GM18502 (cell line): Measurements from ENCODE around the gene ALOX5.
"Not testable (repeated sequence)": the region's sequence is repeated elsewhere in the genome, so short reads cannot be mapped to it uniquely, and the experiment has no call there.

Source experiments
- ATAC-seq: cut with Tn5 transposase; IDR thresholded peaks from one replicate; pipeline ENCODE4 v1.9.1; 2021; ENCODE audit warnings: mild to moderate bottlenecking; ENCODE audit not compliant: unreplicated experiment, poor library complexity

Gene ALOX5

GRCh38 chr10:45373003-45373575 lies 927 bp upstream of the ALOX5 start:
- ATAC-seq: peak; percentile 45

DNA sequence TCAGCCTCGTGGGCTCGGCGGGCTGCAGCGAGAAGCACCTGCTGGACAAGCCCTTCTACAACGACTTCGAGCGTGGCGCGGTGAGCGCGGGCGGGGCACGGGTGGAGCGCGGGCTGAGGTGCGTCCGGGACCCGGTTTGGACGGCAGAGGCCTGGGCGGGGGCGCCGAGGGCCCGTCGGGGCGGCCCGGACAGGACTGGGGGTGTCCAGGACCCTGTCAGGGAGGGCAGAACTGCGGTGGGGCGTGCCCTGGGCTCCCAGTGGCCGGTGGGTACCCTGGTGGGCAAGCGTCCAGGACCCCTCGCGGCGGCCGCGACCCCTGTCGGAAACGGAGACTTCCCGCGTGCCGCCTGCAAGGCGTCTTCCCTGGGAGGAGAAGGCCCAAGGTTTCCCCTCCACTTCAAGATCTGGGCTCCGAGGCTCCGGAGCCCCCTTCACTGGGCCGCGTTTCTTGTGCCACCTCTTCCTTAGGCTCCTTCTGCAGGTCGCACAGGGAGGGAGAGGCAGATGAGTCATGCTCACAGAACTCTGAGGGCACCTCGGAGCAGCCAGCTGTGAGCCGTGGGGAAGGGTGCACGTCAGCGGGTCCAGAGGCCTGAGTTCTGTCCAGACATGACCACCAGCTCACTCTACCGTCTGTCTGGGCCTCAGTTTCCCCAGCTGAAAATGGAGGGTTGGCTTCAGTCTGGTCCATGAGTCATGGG lies 485 bp downstream of the ALOX5 start:
- ATAC-seq: peak; percentile 25

DNA sequence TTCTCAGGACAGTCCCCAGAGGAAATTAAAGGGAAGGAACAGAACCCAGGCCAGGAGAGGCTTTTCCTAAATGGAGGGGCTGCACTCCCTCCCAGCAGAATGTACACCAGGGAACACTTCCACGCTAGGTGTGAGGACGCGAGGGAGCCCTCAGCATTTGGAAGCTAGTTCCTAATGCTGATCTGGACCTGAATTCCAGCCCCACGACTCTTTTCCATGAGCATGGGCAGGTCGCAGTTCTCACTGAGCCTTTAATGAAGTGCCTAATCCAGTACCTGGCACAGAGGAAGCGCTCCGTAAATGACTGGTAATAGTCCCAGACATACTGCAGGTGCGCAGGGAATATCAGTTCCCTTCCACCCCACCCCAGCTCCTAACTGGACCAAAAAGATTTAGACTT lies 1.1 kb downstream of the ALOX5 start:
- ATAC-seq: no peak

- ATAC-seq: no peak
These were observed 1.8 kb downstream of the ALOX5 start for GRCh38 chr10:45375716-45376231.

DNA sequence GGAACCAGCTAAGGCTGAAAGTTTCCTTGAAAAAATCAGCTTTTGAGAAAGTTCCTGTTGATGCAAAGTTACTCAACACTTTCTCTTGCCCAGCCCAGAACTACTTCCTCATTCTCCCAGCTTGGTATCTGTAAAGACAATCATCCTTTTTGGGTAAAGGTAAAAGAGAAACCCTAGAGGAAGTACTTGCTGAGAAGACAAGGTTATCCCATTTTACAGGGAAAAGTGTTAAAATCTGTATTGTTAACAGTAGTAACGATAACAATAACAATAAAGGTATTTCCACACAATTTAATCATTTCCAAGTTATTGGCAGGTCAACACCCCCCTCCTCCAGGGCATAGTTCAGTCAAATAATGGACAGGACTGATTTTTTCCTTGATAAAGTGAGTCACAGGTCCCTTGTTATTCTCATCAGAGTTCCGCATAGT lies 2.4 kb downstream of the ALOX5 start:
- ATAC-seq: no peak

DNA sequence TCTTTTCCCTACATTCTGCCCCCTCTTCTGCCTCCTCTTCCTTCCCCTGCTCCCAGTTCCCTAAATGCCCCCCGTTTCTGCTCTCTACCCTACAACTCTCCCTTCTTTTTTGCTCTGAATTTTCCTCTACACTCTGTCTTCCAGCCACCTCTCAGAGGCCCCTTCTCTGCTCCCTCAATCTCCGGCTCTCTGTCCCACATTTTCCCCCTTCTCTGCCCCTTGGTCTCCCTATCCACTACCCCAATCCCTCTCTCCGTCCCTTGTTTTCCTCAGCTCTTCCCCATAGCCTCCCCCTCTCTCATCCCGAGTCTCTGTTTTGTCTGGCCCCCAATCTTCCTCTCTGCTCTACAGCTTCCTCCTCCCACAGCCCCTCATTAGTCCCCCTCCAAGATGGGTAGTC lies 3.3 kb downstream of the ALOX5 start:
- no peak for ATAC-seq

DNA sequence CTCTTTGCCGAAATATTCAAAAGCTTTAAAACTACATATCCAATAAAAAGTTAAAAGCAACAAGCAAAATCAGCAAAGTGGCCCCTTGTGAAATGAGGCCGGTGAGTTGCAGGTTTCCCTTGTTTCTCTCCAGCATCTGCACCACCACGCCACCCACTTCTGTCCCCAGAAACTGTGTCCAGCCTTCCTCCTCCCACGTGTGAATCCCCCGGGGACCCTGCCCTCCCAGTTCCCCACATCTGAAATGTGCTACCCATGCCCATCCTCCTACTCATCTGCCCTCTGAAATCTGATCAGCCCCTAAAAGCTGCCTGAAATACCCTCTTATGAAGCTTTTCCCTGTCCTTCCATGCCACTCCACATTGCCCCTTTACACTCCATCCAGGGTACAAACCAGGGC lies 3.8 kb downstream of the ALOX5 start:
- no peak for ATAC-seq

- no peak for ATAC-seq
These were observed 5.1 kb downstream of the ALOX5 start for GRCh38 chr10:45378914-45379726.

DNA sequence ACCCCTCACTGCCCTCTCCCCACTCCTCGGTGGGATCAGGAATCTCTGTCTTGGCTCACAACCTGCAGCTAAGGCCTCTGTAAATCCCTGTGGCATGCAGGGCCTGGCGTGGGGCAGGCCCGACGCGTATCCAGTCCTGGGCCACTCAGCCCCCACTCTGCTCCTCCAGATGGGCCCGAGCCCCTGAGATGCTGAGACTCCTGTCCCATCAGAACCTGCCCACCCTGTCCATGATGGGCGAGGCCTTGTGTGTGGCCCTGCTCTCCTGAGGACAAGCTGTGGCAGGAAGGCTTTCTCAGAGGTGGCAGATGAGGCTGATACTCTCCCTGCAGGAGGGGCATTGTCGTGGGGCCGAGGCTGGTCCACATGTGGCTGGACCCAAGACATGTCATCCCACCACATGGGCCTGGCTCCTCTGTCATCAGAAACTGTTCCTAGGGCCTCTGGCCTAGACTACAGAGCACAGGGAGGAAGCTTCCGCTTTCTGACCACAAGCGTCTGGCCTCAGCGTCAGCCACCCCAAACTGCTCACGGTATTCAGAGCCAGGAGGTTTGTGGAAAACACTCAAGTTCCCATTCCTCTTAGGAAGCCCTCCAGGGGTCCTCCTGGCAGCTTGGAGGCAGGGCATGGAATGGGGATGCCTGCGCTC lies 6.0 kb downstream of the ALOX5 start:
- ATAC-seq: peak; percentile 49

GRCh38 chr10:45380903-45381620 lies 7.0 kb downstream of the ALOX5 start:
- no peak for ATAC-seq

DNA sequence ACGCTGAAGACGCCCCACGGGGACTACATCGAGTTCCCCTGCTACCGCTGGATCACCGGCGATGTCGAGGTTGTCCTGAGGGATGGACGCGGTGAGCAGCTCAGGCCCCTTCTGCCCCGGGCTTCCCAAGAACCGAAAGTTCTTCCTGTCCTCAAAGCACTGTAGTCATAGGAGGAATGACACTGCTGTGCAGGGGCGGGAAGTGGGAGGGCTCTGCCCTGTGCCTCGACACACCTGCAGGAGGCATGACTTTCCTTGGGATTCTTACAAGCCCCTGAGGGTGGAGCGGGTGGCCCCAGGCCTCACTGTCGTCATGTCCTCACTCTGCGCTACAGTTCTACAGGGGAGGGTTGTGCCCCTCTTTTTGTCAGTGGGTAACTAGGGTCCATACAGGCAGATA lies 8.6 kb downstream of the ALOX5 start:
- no peak for ATAC-seq

DNA sequence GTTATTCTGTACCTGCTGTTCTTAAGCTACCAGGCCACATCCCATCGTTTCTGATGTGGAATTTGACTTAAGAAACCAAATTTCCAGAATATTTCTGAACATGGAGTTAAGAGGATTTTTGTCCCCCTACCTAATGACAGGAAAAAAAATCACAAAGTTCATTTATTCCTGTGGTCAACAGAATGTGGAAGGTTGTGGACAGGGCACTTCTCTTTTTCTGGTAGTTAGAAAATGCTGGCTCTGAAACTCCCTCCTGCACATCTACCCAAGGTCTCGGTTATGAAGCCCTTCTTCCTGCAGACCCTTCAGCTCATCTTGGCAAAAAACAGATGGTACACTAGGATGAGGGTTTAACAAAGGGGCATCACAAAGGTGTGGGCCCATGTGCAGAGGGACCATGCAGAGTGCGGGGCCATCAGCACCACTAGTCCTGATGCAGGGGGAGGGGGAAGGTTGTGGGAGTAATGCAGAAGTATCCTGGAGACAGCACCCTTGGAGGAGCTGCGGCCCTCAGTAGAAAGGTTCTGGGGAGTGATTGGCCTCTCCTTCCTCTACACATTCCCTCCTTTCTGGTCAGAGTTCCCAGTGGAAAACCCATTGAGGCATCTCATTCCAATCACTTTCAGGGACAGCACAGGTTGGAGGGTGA lies 9.8 kb downstream of the ALOX5 start:
- no peak for ATAC-seq

DNA sequence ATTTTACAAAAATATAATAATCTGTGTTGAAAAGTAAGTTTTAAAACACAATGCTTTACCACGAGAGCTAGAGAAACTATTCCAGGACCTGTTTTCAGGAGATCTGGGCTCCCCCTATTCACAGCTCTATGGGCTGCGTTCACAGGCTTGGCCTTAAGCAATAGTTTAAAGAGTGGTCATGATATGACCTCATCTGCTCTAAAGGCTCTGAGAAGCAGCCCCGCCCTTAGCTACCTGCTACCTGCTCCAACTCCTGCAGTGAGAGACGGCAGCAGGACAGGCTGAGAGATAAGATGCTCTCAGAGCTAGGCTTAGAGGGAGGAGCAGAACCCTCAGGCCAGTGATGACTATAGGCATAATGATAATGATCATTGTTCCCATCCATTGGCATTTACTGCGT lies 12.6 kb downstream of the ALOX5 start:
- no peak for ATAC-seq

DNA sequence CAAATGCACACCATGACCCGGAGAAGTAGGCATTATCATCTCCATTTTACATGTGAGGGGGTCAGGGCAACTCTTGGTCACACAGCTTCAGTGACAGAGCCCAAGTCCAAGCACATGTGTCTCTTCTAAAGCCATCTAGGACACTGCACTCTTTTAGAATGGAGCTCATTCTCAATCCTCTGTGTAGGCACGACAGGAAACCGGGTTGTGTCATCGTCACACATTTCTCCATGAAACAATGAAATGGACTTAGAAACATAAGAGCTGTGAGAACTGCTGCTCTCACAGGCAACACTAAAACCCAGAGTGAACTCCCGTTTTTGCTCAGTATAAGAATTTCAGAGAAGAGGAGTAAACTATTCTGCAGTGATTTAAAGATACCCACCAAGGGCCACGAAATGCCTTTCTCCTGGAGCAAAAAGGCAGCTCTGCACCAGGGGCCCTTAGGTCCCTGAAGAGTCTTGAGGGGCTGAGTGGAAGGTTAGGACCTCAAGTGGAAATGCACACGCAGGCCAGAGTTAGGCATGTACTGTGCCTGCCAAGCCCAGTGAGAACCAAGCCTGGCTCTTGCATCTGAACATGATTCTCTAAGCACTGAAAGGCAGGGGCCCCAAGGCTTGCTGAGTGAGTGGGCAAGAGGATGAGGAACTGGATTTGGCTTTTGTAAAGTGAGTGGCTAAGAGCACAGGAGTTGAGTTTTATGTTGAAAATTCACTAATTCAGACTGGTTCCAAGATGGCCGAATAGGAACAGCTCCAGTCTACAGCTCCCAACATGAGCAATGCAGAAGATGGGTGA lies 13.3 kb downstream of the ALOX5 start:
- no peak for ATAC-seq

- not testable (repeated sequence) for ATAC-seq
These were observed 15.7 kb downstream of the ALOX5 start for GRCh38 chr10:45389671-45390070.

- ATAC-seq: not testable (repeated sequence)
These were observed 17.6 kb downstream of the ALOX5 start for GRCh38 chr10:45391636-45392035.

DNA sequence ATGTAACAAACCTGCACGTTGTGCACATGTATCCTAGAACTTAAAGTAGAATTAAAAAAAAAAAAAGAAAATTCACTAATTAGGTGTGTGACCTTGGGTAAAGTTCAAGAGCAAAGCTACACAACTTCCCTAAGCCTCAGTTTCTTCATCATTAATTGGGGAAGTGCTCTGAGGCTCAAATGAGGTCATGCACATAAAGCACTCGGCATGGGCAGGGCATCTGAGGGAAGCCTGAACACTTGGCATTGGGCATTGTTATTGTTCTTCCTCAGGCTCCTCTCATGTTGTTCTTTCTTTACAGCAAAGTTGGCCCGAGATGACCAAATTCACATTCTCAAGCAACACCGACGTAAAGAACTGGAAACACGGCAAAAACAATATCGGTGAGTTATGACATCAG lies 21.5 kb downstream of the ALOX5 start:
- ATAC-seq: no peak

DNA sequence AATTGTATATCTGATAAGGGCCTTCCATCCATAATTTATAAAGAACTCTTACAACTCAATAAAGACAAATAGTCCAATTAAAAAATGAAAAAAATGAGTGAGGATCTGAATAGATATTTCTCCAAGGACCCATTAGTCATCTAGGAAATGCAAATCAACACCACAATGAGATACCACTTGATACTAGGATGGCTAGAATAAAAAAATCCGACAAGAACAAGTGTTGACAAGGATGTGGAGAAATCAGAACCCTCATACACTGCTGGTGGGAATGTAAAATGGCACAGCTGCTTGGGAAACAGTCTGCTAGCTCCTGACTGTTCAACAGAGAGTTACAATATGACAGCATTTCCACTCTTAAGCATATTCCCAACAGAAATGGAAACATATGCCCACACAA lies 24.6 kb downstream of the ALOX5 start:
- no peak for ATAC-seq

DNA sequence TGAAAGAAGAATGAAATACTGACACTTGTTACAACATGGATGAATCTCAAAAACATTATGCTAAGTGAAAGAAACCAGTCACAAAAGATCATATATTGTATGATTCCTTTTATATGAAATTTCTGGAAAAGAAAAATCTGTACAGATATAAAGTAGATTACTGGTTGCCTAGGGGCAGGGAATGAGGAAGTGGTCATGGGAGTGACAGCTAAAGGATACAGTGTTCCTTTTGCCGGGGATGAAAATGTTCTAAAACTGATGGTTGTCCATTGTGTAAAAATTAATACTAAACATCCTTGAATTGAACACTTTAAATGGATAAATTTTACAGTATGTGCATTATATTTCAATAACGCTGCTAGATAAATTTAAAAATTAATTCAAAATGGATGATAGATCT lies 25.1 kb downstream of the ALOX5 start:
- no peak for ATAC-seq
